A673 (cell line): ENCODE results near the gene SOX10. TPM values are rescaled to one million over a fixed set of nuclear protein-coding genes. Genes with fewer than 3 reads are reported as not detected.
"Not testable (repeated sequence)": the region's sequence is repeated elsewhere in the genome, so short reads cannot be mapped to it uniquely, and the experiment has no call there.

ENCODE experiments used
- BruUV-seq: library from RNA; stranded (reverse); fragments of 400-500 nt; replicated peaks from 2 replicates; lab custom pipeline; 2021; lab: Mats Ljungman, UMichigan
- CTCF ChIA-PET: fragments of 300-600 bp; sonication (Branson Sonifier 250); formaldehyde crosslinking; loops from one replicate; lab custom pipeline; 2022; ENCODE audit warnings: antibody characterized with exemption; lab: Charles Lee
- POLR2A ChIA-PET: fragments of 300-600 bp; sonication (Branson Sonifier 250); formaldehyde crosslinking; loops from one replicate; lab custom pipeline; 2022; ENCODE audit warnings: antibody characterized with exemption; ENCODE audit not compliant: low non-redundant PET; lab: Charles Lee
- DNase-seq: peaks from one replicate; pipeline ENCODE4 v3.0.0-alpha.2; 2015; ENCODE audit warnings: low spot score
- H3K27ac ChIP-seq: fragments of 200-600 bp; sonication (generic); 2 replicates; pipeline ENCODE4 v1.5.1; 2016; ENCODE audit warnings: mixed run types, low read depth, mild to moderate bottlenecking, mixed read lengths, antibody characterized with exemption, low read length; ENCODE audit not compliant: poor library complexity, severe bottlenecking
- H3K27me3 ChIP-seq: fragments of 200-600 bp; sonication (generic); replicated peaks from 2 replicates; pipeline ENCODE4 v1.6.1; 2017; ENCODE audit warnings: mixed run types, low read depth, mild to moderate bottlenecking, mixed read lengths, antibody characterized with exemption, low read length; ENCODE audit not compliant: insufficient read depth, poor library complexity
- H3K36me3 ChIP-seq: fragments of 200-600 bp; sonication (generic); 2 replicates; pipeline ENCODE4 v1.6.1; 2016; ENCODE audit warnings: mixed run types, mild to moderate bottlenecking, mixed read lengths, antibody characterized with exemption, low read length; ENCODE audit not compliant: insufficient read depth, poor library complexity, severe bottlenecking
- H3K4me1 ChIP-seq: fragments of 200-600 bp; sonication (generic); 2 replicates; pipeline ENCODE4 v1.6.1; 2017; ENCODE audit warnings: mixed run types, mild to moderate bottlenecking, mixed read lengths, antibody characterized with exemption, low read length; ENCODE audit not compliant: insufficient read depth, poor library complexity, severe bottlenecking
- H3K4me3 ChIP-seq: fragments of 200-600 bp; sonication (generic); 2 replicates; pipeline ENCODE4 v1.5.1; 2016; ENCODE audit warnings: low read depth, mixed run types, mild to moderate bottlenecking, mixed read lengths, low read length; ENCODE audit not compliant: poor library complexity, severe bottlenecking
- H3K9me3 ChIP-seq: fragments of 200-600 bp; sonication (generic); 2 replicates; pipeline ENCODE4 v1.6.1; 2016; ENCODE audit warnings: mixed run types, low read depth, mild to moderate bottlenecking, mixed read lengths, antibody characterized with exemption, low read length; ENCODE audit not compliant: poor library complexity, severe bottlenecking
- CTCF ChIP-seq: fragments of 300-800, 200-600 bp; sonication (generic); conservative IDR thresholded peaks from 2 replicates; pipeline ENCODE4 v1.5.1; 2017; ENCODE audit warnings: low read depth, mild to moderate bottlenecking, antibody characterized with exemption, low read length, moderate library complexity, mixed read lengths
- EZH2 ChIP-seq: fragments of 200-600 bp; sonication (generic); IDR thresholded peaks from 2 replicates; pipeline ENCODE4 v1.6.1; 2017; ENCODE audit warnings: borderline replicate concordance, low read depth, mild to moderate bottlenecking, mixed read lengths, antibody characterized with exemption, low read length; ENCODE audit not compliant: poor library complexity, severe bottlenecking
- intact Hi-C: fragments of 100-400 bp; cut with micrococcal nuclease; formaldehyde crosslinking; loops from one replicate; pipeline ENCODE4 v1.10.0; 2022; ENCODE audit not compliant: unreplicated experiment
- total RNA-seq: library from RNA; stranded (reverse); gene quantifications from 2 replicates; pipeline ENCODE4 v1.2.3, GENCODE V29; 2021

SOX10 gene
- total RNA-seq, 1 experiment from 2014 or later = not detected

GRCh38 chr22:37951305-37951704, 33.0 kb downstream of the SOX10 start:
- intact Hi-C loops = no loop called here
- POLR2A ChIA-PET = no interaction called here
- Histone ChIP-seq H3K4me1 (peaks cover 8% of the 10 kb centered on the region), H3K27ac (no peak overlapping the region), H3K27me3 (no peaks in the 10 kb centered on the region), H3K9me3 (no peaks in the 10 kb centered on the region), H3K36me3 (no peaks in the 10 kb centered on the region), H3K4me3 (no peak overlapping the region)
- DNase-seq = peak; percentile 36
- CTCF ChIA-PET = no interaction called here
- TF ChIP-seq CTCF (0 out of 2 replicates have a peak, but pooled peaks have one; percentile 12), EZH2 (no peak)
- BruUV-seq = no TSS peak

- H3K36me3 ChIP-seq, DNase-seq, intact Hi-C loops, BruUV-seq, POLR2A ChIA-PET, CTCF ChIA-PET, H3K4me1 ChIP-seq, H3K4me3 ChIP-seq, H3K27me3 ChIP-seq, H3K27ac ChIP-seq, H3K9me3 ChIP-seq: not testable (repeated sequence)
These were observed 37.1 kb downstream of the SOX10 start for GRCh38 chr22:37947142-37947795.

- DNase-seq, intact Hi-C loops, H3K4me1 ChIP-seq, H3K4me3 ChIP-seq, POLR2A ChIA-PET, H3K36me3 ChIP-seq, H3K27ac ChIP-seq, CTCF ChIA-PET, H3K9me3 ChIP-seq, BruUV-seq, H3K27me3 ChIP-seq: not testable (repeated sequence)
These were observed 39.9 kb downstream of the SOX10 start for GRCh38 chr22:37944423-37944822.

GRCh38 chr22:37943825-37944198, 40.5 kb downstream of the SOX10 start:
- CTCF ChIA-PET = no interaction called here
- H3K4me1 ChIP-seq = no peaks in the 10 kb centered on the region
- BruUV-seq = TSS peak; percentile 10
- H3K36me3 ChIP-seq = no peaks in the 10 kb centered on the region
- H3K27me3 ChIP-seq = no peaks in the 10 kb centered on the region
- H3K27ac ChIP-seq = no peak overlapping the region
- no peak overlapping the region for H3K4me3 ChIP-seq
- H3K9me3 ChIP-seq = no peaks in the 10 kb centered on the region
- DNase-seq = no peak
- POLR2A ChIA-PET = no interaction called here
- intact Hi-C loops = no loop called here
- TF ChIP-seq CTCF = no peak
- no peak for TF ChIP-seq EZH2
